GM18867 (cell line): ENCODE data around the gene EYS.

Source experiments
- ATAC-seq: cut with Tn5 transposase; IDR thresholded peaks from one replicate; pipeline ENCODE4 v1.9.1; 2021; ENCODE audit warnings: mild to moderate bottlenecking, moderate library complexity; ENCODE audit not compliant: unreplicated experiment

Gene EYS

GRCh38 chr6:64874776-64875175 is 832.2 kb downstream of the EYS start:
- ATAC-seq = no peak

GRCh38 chr6:64872633-64873032 is 834.4 kb downstream of the EYS start:
- no peak for ATAC-seq

GRCh38 chr6:64861039-64861651 is 845.9 kb downstream of the EYS start:
- ATAC-seq = no peak

- ATAC-seq = no peak
Observed at GRCh38 chr6:64860203-64860602, 846.8 kb downstream of the EYS start.

GRCh38 chr6:64850121-64850520 is 856.9 kb downstream of the EYS start:
- ATAC-seq = no peak

- ATAC-seq = no peak
Observed at GRCh38 chr6:64848467-64848866, 858.6 kb downstream of the EYS start.

- no peak for ATAC-seq
Observed at GRCh38 chr6:64847396-64847795, 859.6 kb downstream of the EYS start.

- ATAC-seq = no peak
Observed at GRCh38 chr6:64838726-64839125, 868.3 kb downstream of the EYS start.

- ATAC-seq = no peak
Observed at GRCh38 chr6:64831680-64832079, 875.3 kb downstream of the EYS start.

GRCh38 chr6:64817525-64817924 is 889.5 kb downstream of the EYS start:
- no peak for ATAC-seq

GRCh38 chr6:64815718-64816117 is 891.3 kb downstream of the EYS start:
- no peak for ATAC-seq

- no peak for ATAC-seq
Observed at GRCh38 chr6:64812138-64812537, 894.9 kb downstream of the EYS start.

GRCh38 chr6:64811119-64811518 is 895.9 kb downstream of the EYS start:
- ATAC-seq = no peak

GRCh38 chr6:64807785-64808184 is 899.2 kb downstream of the EYS start:
- ATAC-seq = no peak

GRCh38 chr6:64803470-64804166 is 903.4 kb downstream of the EYS start:
- ATAC-seq = no peak

GRCh38 chr6:64792534-64792933 is 914.5 kb downstream of the EYS start:
- ATAC-seq = no peak

GRCh38 chr6:64789476-64789875 is 917.5 kb downstream of the EYS start:
- no peak for ATAC-seq

GRCh38 chr6:64786736-64787135 is 920.3 kb downstream of the EYS start:
- ATAC-seq = no peak

GRCh38 chr6:64782877-64783276 is 924.1 kb downstream of the EYS start:
- ATAC-seq = no peak

- ATAC-seq = no peak
Observed at GRCh38 chr6:64777941-64778785, 928.9 kb downstream of the EYS start.

GRCh38 chr6:64776359-64776758 is 930.7 kb downstream of the EYS start:
- ATAC-seq = no peak

- no peak for ATAC-seq
Observed at GRCh38 chr6:64774881-64775280, 932.1 kb downstream of the EYS start.
